HG03520 (cell line): ENCODE data around the gene SLC4A2.

Experiments
- ATAC-seq: cut with Tn5 transposase; IDR thresholded peaks from one replicate; pipeline ENCODE4 v1.9.1; 2021; ENCODE audit warnings: mild to moderate bottlenecking, moderate library complexity; ENCODE audit not compliant: unreplicated experiment

The SLC4A2 gene

GRCh38 chr7:151045262-151045661 lies 14.1 kb upstream of the SLC4A2 start:
- ATAC-seq, result no peak

- no peak for ATAC-seq
Measured at GRCh38 chr7:151045967-151046366, 13.4 kb upstream of the SLC4A2 start.

- ATAC-seq, result no peak
Measured at GRCh38 chr7:151046603-151047573, 12.5 kb upstream of the SLC4A2 start.

- no peak for ATAC-seq
Measured at GRCh38 chr7:151047976-151048815, 11.2 kb upstream of the SLC4A2 start, which contains the start of gene ASIC3. ASIC3 (plus strand) TSS chr7:151048531; CDS start chr7:151048886, 355 bp downstream.

GRCh38 chr7:151048911-151049463 lies 10.4 kb upstream of the SLC4A2 start:
- no peak for ATAC-seq

DNA sequence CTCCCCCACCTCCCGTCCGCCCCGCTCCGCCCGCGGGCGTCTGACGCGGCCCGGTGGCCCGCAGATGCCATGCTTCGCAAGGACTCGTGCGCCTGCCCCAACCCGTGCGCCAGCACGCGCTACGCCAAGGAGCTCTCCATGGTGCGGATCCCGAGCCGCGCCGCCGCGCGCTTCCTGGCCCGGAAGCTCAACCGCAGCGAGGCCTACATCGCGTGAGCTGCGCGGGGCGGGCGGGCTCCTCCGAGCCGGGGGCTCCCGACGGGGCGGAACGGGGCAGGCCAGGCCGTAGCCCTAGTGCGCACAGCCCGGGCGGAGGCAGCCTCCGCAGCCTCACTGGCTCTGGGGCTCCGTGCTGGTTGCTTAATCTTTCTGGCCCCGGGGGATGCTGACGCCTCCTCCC lies 8.3 kb upstream of the SLC4A2 start:
- no peak for ATAC-seq

GRCh38 chr7:151053096-151053495 lies 6.3 kb upstream of the SLC4A2 start:
- no peak for ATAC-seq

DNA sequence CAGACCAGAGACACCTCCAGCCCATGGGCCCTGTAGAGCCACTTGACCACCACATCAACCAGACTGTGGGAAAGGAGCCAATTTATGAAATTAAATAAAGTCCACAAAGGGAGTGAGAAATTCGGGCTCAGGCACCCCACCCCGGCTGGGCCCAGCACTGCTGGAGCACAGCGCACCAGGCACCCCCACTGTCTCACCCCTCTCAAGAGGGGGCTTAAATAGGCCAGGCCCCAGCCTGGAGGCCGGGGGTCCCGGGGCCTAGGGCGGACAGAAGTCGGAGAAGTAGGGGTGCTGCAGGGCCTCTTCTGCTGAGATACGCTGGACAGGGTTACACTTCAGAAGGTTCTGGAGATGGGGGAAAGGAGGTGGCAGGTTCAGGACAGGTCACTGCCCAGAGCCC lies 5.6 kb upstream of the SLC4A2 start:
- ATAC-seq, result no peak

DNA sequence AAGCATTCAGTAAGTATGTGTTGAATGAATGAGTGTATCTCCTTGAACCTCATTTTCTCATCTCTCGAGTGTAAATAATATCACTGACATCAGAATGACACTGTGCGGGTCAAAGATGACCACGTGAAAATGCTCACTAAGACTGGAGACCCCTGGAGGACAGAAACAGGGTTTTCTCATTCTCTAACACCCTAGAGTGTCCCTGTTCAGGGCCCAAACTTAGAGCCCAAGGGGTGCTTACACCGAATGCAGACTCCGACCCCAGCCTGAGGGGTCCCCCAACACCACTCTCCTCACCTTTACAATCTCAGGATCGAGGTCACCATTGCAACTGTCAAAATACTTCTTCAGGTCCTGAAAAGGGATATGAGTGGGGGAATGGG lies 3.1 kb upstream of the SLC4A2 start:
- ATAC-seq, result no peak

- no peak for ATAC-seq
Measured at GRCh38 chr7:151056666-151057505, 2.5 kb upstream of the SLC4A2 start.

GRCh38 chr7:151057506-151057988 lies 1.8 kb upstream of the SLC4A2 start, which contains the start of gene CDK5:
CDK5 (minus strand) TSS chr7:151057897; CDS start chr7:151057848, 49 bp downstream.
- peak; percentile 12 for ATAC-seq

DNA sequence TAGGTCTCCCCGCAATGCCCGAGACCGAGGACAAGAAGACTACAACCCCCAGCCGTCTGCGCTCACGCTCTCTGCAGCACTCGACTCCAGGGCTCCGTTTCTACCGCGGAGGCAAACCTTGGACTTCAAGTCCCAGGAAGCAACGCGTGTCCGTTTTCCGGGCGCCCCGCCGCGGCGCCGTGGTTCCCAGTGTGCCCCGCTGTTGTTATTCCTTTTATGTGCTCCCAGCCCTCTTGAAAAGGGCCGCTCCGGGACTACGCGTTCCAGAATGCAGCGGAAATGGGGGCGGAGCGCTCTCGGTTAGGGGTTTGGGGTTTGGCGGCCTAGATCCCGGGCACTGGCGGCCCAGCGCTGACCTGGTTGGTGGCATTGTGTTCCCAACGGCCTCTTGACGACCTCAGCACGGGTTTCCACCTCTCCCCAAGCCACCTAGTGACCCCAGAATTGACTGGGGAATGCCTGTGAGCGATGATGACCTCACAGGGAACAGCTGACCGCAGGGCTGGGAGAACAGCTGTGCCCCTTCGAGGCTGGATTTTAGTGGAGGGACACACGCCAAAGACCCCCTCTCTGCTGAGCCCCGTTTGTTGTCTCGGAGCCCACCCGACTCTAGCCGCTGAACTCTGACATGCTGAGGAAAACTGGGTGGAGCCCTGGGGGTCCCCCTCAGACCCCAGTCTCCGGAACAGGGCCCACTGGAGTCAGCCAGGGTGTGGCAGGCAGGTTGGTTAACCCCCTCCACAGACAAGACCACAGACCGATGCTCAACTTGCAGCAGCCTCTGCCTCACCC lies 1.2 kb upstream of the SLC4A2 start:
- peak; percentile 84 for ATAC-seq

GRCh38 chr7:151058781-151059366 lies 515 bp upstream of the SLC4A2 start:
- ATAC-seq, result no peak

- ATAC-seq, result no peak
Measured at GRCh38 chr7:151060113-151060415, 675 bp downstream of the SLC4A2 start.

DNA sequence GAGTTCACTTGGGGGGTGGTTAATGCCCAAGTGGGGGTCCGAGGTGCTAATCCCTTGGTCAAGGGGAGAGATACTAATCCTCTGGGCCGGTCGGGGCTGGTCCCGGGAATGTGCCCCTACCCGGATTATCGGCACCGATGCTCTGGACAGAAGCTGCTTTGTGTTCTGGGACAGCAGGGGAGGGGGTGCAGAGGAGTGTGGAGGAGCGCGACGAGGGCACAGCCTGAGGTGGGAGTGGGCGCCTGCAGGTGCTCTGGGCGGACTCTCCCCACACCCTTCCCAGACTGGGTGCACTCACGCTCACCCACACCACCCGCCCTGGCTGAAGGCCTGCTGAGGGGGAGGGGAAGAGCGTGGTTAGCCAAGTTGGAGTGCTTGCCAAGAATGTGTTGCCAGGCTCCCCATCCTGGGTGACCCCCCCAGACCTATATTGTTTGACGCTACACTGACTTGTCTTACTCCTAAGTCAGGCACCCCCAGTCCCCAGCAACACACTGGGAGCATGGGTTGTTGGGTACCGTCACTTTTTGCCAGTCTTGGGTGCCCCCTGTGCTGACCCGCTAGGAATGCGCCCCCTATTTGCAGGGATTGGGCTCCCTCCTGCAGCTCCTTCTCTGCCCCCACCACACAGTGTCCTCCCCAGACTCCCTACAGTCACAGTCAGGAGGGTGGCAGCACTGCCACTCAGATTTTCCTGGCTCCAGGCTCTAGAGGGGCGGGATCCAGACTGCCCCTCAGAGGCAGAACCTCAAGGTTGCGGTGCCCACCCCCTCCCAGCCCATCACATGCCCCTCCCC lies 1.2 kb downstream of the SLC4A2 start:
- no peak for ATAC-seq

- ATAC-seq, result no peak
Measured at GRCh38 chr7:151061213-151062110, 2.1 kb downstream of the SLC4A2 start.

DNA sequence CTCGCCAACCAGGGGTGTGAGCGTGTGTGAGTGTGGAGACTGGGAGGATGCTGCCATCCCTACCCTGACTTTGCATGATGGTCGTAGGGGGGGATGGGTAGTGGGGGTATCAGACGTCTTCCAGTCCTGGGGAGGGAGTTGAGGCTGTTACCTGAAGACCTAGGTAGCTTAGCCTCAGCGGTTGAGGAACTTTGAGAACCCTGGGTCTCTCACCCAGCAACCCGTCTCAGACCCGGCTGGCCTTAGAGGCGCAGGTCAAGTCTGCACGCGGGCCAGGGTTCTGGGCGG lies 2.7 kb downstream of the SLC4A2 start:
- ATAC-seq, result no peak
